ENCODE data around the gene HERC6. TPM values are rescaled to one million over a fixed set of nuclear protein-coding genes. Genes with fewer than 3 reads are reported as not detected.
"Not testable (repeated sequence)": the region's sequence is repeated elsewhere in the genome, so short reads cannot be mapped to it uniquely, and the experiment has no call there.

The HERC6 gene
- total RNA-seq, 1 experiment from 2014 or later, result 1.8 TPM

DNA sequence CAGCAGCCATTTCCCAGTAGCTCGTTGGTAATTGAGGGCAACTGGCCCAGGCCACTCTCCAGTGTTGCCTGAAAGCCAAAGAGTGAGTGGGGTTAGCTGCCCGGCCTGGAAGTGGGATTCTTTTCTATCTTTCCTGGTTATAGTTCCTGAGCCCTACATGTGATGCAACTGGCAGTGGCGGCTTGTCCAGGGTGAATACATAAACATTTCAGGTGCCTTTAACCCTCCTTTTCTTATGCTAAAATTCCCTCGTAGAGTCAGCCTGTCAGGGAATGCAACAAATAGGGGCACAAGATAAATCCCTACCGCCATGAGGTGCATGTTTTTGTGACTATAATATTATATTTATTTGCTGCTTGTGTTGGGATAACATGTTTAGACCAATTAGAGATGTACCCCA lies 64.8 kb downstream of the HERC6 start:
- no peak overlapping the region for H3K27ac ChIP-seq (ENCODE audit: low read length)

DNA sequence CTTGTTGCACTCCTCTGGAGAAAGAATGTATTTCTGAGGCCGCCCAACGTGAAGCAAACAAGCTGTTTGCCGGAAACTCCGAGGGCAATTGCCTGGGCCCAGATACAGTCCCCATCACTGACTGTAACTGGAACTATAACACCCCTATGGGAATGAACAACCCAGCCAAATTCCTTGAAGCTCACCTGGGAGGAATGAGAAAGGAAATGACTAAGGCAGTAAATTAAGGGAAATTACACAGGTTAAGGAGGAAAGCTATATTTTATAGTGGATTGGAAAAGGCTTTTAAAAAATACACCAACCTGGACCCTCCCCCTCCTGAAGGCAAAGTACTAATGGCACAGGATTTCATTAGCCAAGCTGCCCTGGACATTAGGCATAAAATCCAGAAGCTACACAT lies 66.6 kb downstream of the HERC6 start:
- Histone ChIP-seq H4K20me1 (ENCODE audit: insufficient read depth, low read depth, low read length) (no peaks in the 10 kb centered on the region), H3K27ac (ENCODE audit: low read length) (no peak overlapping the region), H3K9me3 (ENCODE audit: low read length) (no peaks in the 10 kb centered on the region), H3K4me2 (ENCODE audit: low read depth, low read length, poor library complexity, severe bottlenecking) (no peak overlapping the region), H3K9ac (ENCODE audit: low read length) (no peak overlapping the region), H2AFZ (ENCODE audit: low read length) (no peak overlapping the region), H3K36me3 (ENCODE audit: insufficient read depth, low read length) (no peaks in the 10 kb centered on the region), H3K79me2 (ENCODE audit: low read length) (no peaks in the 10 kb centered on the region), H3K9me2 (replicated peaks; ENCODE audit: insufficient read depth, low read length) (no peaks in the 10 kb centered on the region), H3K4me1 (ENCODE audit: low read length) (no peaks in the 10 kb centered on the region), H3K4me3 (ENCODE audit: low read length) (no peak overlapping the region), H3K27me3 (ENCODE audit: low read length) (no peaks in the 10 kb centered on the region)
- DNase-seq, result no peak

More for the DNA sequence above, 64.8 kb downstream of the HERC6 start:
- Histone ChIP-seq H3K4me3 (ENCODE audit: low read length) (no peak overlapping the region), H3K4me1 (ENCODE audit: low read length) (no peaks in the 10 kb centered on the region), H2AFZ (ENCODE audit: low read length) (no peak overlapping the region), H3K79me2 (ENCODE audit: low read length) (no peaks in the 10 kb centered on the region), H3K36me3 (ENCODE audit: insufficient read depth, low read length) (no peaks in the 10 kb centered on the region), H3K9ac (ENCODE audit: low read length) (no peak overlapping the region), H4K20me1 (ENCODE audit: insufficient read depth, low read depth, low read length) (no peaks in the 10 kb centered on the region), H3K9me2 (replicated peaks; ENCODE audit: insufficient read depth, low read length) (no peaks in the 10 kb centered on the region), H3K27me3 (ENCODE audit: low read length) (no peaks in the 10 kb centered on the region), H3K9me3 (ENCODE audit: low read length) (no peaks in the 10 kb centered on the region), H3K4me2 (ENCODE audit: low read depth, low read length, poor library complexity, severe bottlenecking) (no peak overlapping the region)
- no peak for DNase-seq

DNA sequence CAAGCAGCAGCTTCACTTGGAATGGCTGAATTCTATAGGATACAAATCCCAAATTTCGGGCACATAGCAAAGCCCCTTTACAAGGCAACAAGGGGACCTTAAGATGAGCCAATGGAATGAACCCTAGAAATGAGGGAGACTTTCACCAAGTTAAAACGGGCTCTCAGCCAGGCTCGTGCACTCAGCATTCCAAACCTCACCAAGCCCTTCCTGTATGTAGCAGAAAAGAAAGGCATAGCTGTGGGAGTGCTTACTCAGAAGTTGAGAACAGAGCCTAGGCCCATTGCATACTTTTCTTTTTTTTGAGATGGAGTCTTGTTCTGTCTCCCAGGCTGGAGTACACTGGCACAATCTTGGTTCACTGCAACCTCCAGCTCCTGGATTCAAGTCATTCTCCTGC lies 67.5 kb downstream of the HERC6 start:
- no peaks in the 10 kb centered on the region for H3K27me3 ChIP-seq (ENCODE audit: low read length)
- H3K79me2 ChIP-seq (ENCODE audit: low read length), result no peaks in the 10 kb centered on the region
- H3K9me3 ChIP-seq (ENCODE audit: low read length), result no peaks in the 10 kb centered on the region
- H4K20me1 ChIP-seq (ENCODE audit: insufficient read depth, low read depth, low read length), result no peaks in the 10 kb centered on the region
- H3K4me2 ChIP-seq (ENCODE audit: low read depth, low read length, poor library complexity, severe bottlenecking), result no peak overlapping the region
- H3K27ac ChIP-seq (ENCODE audit: low read length), result no peak overlapping the region
- DNase-seq, result no peak
- H3K9ac ChIP-seq (ENCODE audit: low read length), result no peak overlapping the region
- H3K4me1 ChIP-seq (ENCODE audit: low read length), result no peaks in the 10 kb centered on the region
- no peak overlapping the region for H2AFZ ChIP-seq (ENCODE audit: low read length)
- no peak overlapping the region for H3K4me3 ChIP-seq (ENCODE audit: low read length)
- H3K36me3 ChIP-seq (ENCODE audit: insufficient read depth, low read length), result no peaks in the 10 kb centered on the region
- no peaks in the 10 kb centered on the region for H3K9me2 ChIP-seq (replicated peaks; ENCODE audit: insufficient read depth, low read length)

DNA sequence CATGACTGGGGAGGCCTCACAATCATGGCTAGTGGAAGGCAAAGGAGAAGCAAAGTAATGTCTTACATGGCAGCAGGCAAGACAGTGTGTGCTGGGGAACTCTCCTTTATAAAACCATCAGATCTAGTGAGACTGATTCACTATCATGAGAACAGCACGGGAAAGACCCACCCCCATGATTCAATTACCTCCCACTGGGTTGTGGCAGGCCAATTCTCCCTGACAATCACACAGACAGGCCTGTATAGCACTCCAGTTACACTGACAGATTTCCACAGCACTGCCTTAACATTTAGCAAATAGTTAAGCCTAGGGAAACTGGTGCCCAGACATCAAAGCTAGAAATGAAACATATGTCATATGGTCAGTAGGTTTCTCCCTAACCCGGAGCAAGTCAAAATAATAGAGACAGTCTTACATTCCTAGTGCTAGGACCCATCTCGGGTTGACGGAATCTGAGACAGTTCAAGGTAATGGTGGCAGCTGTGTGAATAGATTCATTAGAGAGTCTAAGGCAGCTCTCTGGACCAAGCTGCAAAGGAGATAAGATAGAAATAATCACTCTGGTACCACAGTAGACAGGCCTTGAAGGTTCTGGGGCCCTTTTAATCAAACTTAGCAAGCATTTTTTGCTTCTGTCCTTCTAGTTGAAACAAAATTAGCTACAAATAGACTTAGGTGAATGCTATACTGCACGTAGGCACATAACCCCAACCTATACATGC lies 68.9 kb downstream of the HERC6 start:
- Histone ChIP-seq H3K4me3 (ENCODE audit: low read length) (no peak overlapping the region), H4K20me1 (ENCODE audit: insufficient read depth, low read depth, low read length) (no peaks in the 10 kb centered on the region), H3K4me2 (ENCODE audit: low read depth, low read length, poor library complexity, severe bottlenecking) (no peak overlapping the region), H2AFZ (ENCODE audit: low read length) (no peak overlapping the region), H3K4me1 (ENCODE audit: low read length) (no peaks in the 10 kb centered on the region), H3K27ac (ENCODE audit: low read length) (no peak overlapping the region), H3K9me3 (ENCODE audit: low read length) (no peaks in the 10 kb centered on the region), H3K79me2 (ENCODE audit: low read length) (no peaks in the 10 kb centered on the region), H3K9ac (ENCODE audit: low read length) (no peak overlapping the region), H3K36me3 (ENCODE audit: insufficient read depth, low read length) (no peaks in the 10 kb centered on the region), H3K9me2 (replicated peaks; ENCODE audit: insufficient read depth, low read length) (no peaks in the 10 kb centered on the region), H3K27me3 (ENCODE audit: low read length) (no peaks in the 10 kb centered on the region)
- DNase-seq, result no peak

DNA sequence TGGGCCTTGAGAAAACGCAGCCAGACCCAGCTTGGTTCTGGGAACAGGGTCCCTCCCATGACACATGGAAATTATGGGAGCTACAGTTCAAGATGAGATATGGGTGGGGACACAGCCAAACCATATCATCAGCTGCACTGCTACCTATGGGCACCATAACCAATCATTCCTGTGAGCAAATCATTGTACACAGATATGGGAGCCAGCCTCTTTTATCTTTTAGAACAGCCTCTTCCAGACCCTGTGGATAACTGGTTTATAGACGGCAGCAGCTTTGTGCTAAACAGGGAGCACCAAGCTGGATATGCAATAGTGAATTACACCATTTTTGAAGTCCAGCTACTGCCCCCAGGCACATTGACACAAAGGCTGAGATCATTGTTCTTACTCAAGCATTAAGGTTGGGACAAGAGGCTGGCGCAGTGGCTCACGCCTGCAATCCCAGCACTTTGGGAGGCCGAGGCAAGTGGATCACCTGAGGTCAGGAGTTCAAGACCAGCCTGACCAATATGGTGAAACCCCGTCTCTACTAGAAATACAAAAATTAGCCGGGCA lies 69.6 kb downstream of the HERC6 start:
- H3K4me2 ChIP-seq (ENCODE audit: low read depth, low read length, poor library complexity, severe bottlenecking); H3K79me2 ChIP-seq (ENCODE audit: low read length); H3K36me3 ChIP-seq (ENCODE audit: insufficient read depth, low read length); H3K9ac ChIP-seq (ENCODE audit: low read length); DNase-seq; H3K27me3 ChIP-seq (ENCODE audit: low read length); H4K20me1 ChIP-seq (ENCODE audit: insufficient read depth, low read depth, low read length); H2AFZ ChIP-seq (ENCODE audit: low read length); H3K4me1 ChIP-seq (ENCODE audit: low read length); H3K9me2 ChIP-seq (replicated peaks; ENCODE audit: insufficient read depth, low read length); H3K9me3 ChIP-seq (ENCODE audit: low read length); H3K4me3 ChIP-seq (ENCODE audit: low read length); H3K27ac ChIP-seq (ENCODE audit: low read length): not testable (repeated sequence)

DNA sequence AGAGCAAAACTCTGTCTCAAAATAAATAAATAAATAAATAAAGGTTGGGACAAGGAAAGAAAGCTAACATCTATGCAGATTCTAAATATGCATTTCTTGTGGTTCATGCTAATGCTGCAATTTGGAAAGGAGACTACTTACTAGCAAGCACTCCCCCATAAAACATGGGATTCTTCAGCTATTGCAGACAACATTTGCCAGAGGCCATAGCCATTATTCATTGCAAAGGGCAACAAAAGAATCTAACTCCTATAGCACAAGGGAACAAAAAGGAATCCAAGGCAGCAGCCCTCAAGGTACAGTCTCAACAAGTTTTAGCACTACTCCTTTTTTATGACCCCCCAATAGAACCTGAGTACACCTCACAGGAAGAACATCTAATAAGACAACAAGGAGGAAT lies 70.2 kb downstream of the HERC6 start:
- H3K4me1 ChIP-seq (ENCODE audit: low read length), result no peaks in the 10 kb centered on the region
- no peak overlapping the region for H3K4me2 ChIP-seq (ENCODE audit: low read depth, low read length, poor library complexity, severe bottlenecking)
- H4K20me1 ChIP-seq (ENCODE audit: insufficient read depth, low read depth, low read length), result no peaks in the 10 kb centered on the region
- H3K36me3 ChIP-seq (ENCODE audit: insufficient read depth, low read length), result no peaks in the 10 kb centered on the region
- H3K9me3 ChIP-seq (ENCODE audit: low read length), result no peaks in the 10 kb centered on the region
- no peak overlapping the region for H3K9ac ChIP-seq (ENCODE audit: low read length)
- H2AFZ ChIP-seq (ENCODE audit: low read length), result no peak overlapping the region
- DNase-seq, result no peak
- no peak overlapping the region for H3K4me3 ChIP-seq (ENCODE audit: low read length)
- no peaks in the 10 kb centered on the region for H3K79me2 ChIP-seq (ENCODE audit: low read length)
- H3K27me3 ChIP-seq (ENCODE audit: low read length), result no peaks in the 10 kb centered on the region
- no peak overlapping the region for H3K27ac ChIP-seq (ENCODE audit: low read length)
- H3K9me2 ChIP-seq (replicated peaks; ENCODE audit: insufficient read depth, low read length), result no peaks in the 10 kb centered on the region

DNA sequence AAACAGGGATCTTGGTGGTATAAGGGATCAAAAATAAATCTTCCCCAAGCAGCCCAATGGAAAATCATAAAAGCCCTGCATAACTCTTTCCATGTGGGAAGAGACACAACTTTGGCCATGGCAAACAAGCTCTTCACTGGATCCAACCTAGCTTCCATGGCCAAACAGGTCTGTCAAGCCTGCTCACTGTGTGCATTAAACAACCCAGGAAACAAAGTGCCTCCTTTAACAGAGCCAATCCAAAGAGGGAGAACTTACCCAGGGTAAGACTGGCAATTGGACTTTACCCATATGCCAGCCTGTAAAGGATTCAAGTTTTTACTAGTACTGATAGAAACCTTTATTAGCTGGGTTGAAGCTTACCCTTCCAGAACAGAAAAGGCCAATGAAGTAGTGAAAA lies 70.6 kb downstream of the HERC6 start:
- H3K9ac ChIP-seq (ENCODE audit: low read length), result no peak overlapping the region
- H3K79me2 ChIP-seq (ENCODE audit: low read length), result no peaks in the 10 kb centered on the region
- H3K36me3 ChIP-seq (ENCODE audit: insufficient read depth, low read length), result no peaks in the 10 kb centered on the region
- H3K4me1 ChIP-seq (ENCODE audit: low read length), result no peaks in the 10 kb centered on the region
- H2AFZ ChIP-seq (ENCODE audit: low read length), result no peak overlapping the region
- no peaks in the 10 kb centered on the region for H3K9me3 ChIP-seq (ENCODE audit: low read length)
- no peaks in the 10 kb centered on the region for H4K20me1 ChIP-seq (ENCODE audit: insufficient read depth, low read depth, low read length)
- H3K4me3 ChIP-seq (ENCODE audit: low read length), result no peak overlapping the region
- H3K27ac ChIP-seq (ENCODE audit: low read length), result no peak overlapping the region
- no peak for DNase-seq
- no peak overlapping the region for H3K4me2 ChIP-seq (ENCODE audit: low read depth, low read length, poor library complexity, severe bottlenecking)
- no peaks in the 10 kb centered on the region for H3K27me3 ChIP-seq (ENCODE audit: low read length)
- H3K9me2 ChIP-seq (replicated peaks; ENCODE audit: insufficient read depth, low read length), result no peaks in the 10 kb centered on the region

DNA sequence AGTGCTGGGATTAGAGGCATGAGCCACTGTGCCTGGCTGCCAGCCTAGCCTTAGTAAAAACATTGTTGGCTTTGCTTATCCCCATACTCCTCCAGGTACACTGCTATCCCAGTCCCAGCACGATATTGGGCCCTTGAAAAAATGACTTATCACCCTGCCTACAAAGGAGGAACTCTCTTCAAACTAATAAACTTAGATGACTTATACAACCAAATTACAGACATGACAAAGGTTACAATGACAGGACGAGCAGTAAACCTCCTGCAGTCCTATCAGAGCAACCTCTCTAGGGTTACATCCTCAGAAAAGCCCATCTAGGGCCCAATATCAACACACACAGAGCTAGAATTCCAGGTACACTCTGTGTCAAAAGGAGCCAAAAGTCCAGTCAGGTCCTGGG lies 72.6 kb downstream of the HERC6 start:
- Histone ChIP-seq H3K4me3 (ENCODE audit: low read length) (no peak overlapping the region), H4K20me1 (ENCODE audit: insufficient read depth, low read depth, low read length) (no peaks in the 10 kb centered on the region), H2AFZ (ENCODE audit: low read length) (no peak overlapping the region), H3K27ac (ENCODE audit: low read length) (no peak overlapping the region), H3K4me2 (ENCODE audit: low read depth, low read length, poor library complexity, severe bottlenecking) (no peak overlapping the region), H3K4me1 (ENCODE audit: low read length) (no peaks in the 10 kb centered on the region), H3K27me3 (ENCODE audit: low read length) (no peaks in the 10 kb centered on the region), H3K79me2 (ENCODE audit: low read length) (no peaks in the 10 kb centered on the region), H3K9me2 (replicated peaks; ENCODE audit: insufficient read depth, low read length) (no peaks in the 10 kb centered on the region), H3K36me3 (ENCODE audit: insufficient read depth, low read length) (no peaks in the 10 kb centered on the region), H3K9me3 (ENCODE audit: low read length) (no peaks in the 10 kb centered on the region), H3K9ac (ENCODE audit: low read length) (no peak overlapping the region)
- no peak for DNase-seq

Measured in Karpas-422 (cell line).